Amniotic epithelial cell (primary cell): ENCODE measurements around the gene CDAN1.

Experiments used
- DNase-seq: peaks from one replicate; pipeline ENCODE4 v3.0.0-alpha.2; 2010; ENCODE audit warnings: low read depth

Gene CDAN1

DNA sequence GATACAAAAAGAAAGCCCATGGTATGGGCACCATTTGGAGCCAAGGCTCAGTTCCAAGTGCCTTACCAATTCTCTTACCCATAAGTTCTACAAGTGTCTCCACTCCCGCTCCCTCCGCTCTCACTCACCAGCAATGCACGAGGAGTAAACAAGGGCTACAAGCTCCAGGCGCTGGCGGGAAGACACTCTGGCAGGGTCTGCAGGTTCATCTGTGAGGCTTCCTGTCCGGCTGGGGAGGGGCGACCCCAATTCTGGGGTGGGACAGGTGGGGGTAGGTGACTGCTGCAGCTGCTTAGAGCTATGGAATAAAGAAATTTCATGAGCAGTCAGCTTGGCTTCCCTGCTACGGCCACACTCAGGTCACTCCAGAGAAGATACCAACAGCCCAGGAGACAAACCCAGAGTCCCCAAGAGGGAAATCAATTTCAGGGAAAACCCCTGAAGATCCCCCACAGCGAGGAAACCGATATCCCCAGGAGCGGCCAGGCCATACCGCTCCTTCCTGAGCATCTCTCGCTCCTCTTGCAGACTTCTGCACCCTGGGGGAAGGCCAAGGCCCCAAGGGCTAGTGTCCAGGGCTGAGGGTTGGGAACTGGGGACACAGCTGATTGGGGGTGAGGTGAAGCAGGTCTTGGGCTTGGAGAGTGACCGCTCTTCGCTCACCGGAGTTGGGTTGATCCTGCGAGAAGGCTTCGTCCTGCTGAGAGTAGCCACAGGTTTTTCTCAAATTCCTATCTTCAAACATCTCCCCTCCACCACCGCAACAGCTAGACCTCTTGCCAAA, 1.4 kb downstream of the CDAN1 start:
- no peak for DNase-seq

- no peak for DNase-seq
These were observed 2.8 kb downstream of the CDAN1 start for GRCh38 chr15:42734076-42734672.

- DNase-seq, result no peak
These were observed 3.9 kb downstream of the CDAN1 start for GRCh38 chr15:42733027-42733426.

DNA sequence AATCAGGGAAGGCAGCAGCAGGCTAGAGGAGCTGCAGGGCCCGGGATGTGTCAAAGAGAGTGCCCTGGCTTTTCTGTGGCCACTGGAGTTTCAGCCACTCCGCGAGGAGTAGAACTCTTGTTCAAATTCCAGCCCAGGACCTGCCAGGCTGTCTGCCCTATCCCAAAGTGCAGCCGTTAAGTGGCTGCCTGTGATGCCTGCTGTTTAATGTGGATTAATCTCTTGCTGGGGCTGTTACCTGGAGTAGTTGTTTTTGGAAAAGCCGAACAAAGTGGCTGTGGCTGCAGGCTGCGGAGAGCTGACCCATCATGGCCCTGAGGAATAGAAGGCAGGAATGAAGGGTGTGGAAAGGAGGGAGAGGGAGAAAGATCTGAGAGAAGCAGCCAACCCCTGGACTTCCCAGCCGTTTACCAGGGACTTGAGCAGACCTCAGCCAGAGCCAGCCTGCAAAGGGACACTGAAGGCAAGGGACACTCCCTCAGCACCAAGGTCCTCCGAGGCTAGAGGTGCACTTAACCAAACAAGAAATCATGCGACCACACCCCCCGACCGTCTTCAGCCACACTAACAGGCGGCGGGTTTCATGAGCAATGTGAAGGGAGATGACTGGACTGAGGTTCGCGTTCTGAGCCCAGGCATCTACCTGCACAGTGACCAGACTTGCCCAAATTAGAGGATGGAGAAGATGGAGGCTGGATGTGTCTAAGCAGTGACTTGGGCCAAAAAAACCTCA, 4.7 kb downstream of the CDAN1 start:
- DNase-seq, result no peak

DNA sequence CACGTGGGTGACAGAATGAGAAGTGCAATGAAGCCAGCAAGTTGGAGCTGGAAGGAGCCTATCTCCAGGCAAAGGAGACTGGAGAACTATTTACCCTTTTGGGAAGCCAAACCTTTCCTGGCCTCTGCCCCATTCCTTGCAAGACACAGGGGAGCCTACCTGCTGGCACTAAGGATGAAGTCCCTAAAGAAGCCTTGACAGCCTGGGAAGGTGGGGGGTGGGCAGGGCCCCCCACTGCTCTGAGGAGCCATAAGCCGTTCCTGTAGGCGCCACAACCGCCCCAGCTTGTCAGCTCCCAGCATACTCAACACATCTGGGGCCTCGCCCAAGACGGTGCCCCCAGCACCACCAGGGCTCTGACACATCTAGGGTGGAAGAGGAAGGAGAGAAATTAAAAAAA, 5.5 kb downstream of the CDAN1 start:
- no peak for DNase-seq

DNA sequence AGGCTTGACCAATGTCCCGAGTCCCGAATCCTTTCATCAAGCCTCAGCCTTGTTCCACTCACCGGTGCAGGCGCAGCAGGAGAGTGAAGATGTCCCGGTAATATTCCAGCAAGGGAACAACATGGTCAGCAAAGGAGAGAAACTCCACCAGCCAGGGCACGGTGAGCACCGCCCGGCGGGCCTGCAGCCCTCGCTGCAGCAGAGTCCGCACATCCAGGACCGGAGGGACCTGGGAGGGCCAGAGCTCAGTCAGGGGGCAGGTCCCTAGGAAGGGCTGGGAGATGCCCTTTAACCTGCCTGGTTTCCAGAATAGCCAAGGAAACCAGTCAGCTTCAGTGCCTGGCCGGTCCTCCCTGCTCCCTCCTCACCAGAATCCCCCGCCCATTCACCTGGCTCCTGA, 6.4 kb downstream of the CDAN1 start:
- DNase-seq, result no peak

DNA sequence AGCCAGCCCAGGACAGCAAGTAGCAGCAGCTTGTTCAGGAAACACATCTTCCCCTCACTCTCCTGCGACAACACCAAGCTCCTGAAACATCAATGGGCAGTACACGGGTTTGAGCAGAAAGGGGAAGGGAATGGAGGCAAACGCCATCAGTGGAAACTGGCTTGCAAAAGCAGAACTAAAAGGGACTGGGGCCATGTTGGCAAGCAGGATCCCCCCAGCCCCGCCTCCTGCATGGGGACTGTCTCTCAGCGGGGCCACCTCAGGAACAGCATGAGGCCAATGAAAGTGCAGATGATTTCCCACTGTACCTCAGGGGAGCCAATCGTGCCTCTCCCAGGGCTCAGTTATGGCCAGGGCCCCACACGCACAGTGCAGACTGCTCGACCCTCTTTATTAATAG, 6.8 kb downstream of the CDAN1 start:
- DNase-seq, result no peak

DNA sequence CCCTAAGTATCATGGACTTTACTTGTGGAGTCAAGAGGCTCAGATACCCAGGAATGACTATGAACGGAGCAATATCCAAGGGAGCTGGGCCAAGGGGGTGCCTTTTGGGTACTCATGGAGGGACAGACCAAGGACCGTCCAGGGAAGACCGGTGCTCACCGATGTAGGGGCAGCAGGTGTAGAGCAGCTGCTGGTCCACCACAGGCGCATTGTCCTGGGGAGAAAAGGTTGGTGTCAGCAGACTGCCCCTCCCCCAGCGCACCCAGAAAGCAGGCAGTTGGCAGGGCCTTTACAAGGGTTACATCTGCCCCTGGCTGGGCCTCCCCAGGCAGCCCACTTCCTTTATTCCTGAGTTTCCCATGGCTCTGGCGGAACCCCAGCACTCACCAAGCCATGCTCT, 7.5 kb downstream of the CDAN1 start:
- DNase-seq, result no peak

- DNase-seq, result no peak
These were observed 8.0 kb downstream of the CDAN1 start for GRCh38 chr15:42728972-42729371.

DNA sequence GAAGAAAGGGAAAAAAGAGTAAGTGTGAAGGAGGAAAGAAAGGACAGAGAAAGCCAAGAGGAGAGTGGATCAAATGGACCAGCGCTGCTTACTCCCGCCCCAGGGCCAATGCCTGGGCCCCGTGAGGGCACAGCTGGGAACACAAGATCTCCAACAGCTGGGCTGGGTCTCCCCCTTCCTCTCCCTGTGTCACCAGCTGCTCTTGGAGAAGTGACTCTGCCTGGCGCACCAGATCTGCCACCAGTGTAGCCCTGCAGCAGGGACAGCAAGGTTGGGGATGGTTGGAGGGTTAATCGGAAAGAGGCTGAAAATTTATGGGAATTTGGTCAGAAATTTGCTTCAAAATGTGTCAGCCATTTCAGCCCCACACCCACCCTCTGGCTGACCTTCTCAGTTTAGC, 8.4 kb downstream of the CDAN1 start:
- no peak for DNase-seq

DNA sequence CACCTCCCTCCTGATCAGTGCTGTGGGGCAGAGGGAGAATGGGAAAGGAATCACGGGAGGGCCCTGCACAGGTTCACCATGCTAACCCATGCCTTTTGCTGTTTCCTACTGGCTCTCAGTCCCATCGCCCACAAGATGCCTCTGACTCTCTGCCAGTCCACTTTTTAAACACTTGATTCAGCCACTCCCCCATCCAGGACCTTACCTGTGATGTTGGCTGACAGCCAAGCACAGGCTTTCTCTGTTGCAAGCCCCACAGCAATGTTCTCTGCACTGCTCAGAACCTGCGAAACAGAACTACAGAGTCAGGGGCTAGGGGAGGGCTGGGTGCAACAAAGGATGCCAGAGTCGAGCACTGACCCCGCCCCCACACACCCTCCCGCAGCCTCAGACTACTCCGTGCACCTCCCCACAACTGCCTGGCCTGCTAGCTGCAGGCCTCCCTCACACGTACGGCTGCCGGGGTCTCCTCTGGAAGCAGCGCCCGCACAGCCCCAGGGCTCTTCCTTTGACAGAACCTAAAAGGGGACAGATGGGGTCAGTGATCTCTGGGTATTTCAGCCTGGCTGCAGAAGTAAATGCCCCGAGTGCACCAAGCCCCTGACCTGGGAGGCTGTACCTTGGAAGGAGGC, 9.1 kb downstream of the CDAN1 start:
- no peak for DNase-seq

DNA sequence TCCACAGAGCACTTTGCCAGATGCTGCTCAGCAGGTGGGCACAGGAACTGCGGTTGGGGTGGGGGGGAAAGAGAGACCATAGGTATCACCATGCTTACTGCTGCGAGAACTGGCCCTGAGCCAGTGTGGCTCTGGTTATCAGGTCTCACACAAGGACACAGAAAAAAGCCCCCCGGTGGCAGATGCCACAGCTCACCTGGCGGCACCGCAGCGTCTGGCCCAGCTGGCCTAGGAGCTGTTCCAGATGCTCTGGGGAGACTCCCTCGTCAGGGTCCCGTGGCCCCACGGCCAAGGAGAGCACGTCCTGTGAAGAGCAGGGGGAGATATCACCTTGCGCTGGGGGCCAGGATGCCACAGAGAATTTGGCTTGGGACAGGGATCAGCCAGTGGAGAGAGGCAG, 10.8 kb downstream of the CDAN1 start:
- DNase-seq, result no peak

DNA sequence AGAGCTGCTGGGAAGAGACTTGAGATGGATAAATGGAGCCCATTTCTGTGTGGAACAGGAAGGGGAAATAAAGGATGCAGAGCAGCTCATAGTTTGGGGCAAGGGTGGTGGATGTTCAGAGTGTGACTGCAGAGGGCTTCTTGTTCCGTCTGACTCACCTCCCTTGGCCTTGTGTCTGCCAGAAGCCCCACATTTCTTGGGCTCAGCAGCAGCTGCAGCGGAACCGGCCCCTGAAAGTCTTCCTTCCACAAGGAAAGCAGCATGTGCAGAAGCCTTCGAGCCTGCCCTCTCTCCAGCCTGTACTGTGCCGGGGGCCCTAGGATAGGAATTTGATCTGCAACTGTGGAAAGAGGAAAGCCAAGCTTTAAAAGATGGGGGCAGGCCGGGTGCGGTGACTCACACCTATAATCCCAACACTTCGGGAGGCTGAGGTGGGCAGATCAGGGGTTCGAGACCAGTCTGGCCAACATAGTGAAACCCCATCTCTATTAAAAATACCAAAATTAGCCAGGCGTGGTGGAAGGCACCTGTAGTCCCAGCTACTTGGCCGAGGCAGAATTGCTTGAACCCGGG, 11.5 kb downstream of the CDAN1 start:
- DNase-seq, result no peak

GRCh38 chr15:42724276-42724675, 12.7 kb downstream of the CDAN1 start:
- DNase-seq, result no peak

DNA sequence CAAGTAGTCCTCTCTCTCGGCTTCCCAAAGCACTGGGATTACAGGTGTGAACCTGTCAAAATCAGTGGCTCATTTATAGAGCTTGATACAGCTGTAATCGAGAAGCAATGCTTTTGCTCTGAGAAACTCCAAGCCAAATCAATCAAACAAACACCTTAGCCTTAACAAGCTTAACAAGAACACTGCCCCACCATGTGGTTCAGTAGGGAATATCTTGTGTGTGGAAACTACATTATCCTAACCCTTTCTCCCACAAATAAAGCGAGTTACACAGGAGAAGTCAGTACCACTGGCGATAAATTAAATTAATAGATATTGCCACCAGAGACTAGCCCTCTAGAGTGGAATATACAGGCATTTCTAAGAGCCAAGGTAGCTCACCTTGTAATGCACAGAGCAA, 13.9 kb downstream of the CDAN1 start:
- no peak for DNase-seq

DNA sequence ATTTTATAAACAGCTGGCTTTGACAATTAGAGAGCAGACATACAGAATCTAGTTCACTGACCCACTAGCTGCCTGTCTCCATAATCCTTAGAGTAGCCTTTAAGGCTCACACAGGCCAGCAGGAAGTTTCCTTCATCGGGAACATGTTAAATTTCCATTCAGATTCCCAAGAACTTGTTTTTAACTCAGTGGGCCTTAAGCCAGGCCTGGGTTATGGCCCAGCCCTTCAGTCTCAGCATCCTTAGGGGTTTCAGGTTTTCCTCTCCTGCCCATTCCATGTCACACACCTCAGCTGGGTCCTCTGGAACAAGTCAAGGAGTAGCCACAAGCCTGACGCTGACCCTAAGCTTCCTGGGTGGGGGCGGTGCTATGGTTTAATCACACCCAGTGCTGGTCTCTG, 15.0 kb downstream of the CDAN1 start:
- DNase-seq, result no peak

- no peak for DNase-seq
These were observed 15.9 kb downstream of the CDAN1 start for GRCh38 chr15:42721016-42721415.

- DNase-seq, result no peak
These were observed 16.9 kb downstream of the CDAN1 start for GRCh38 chr15:42720071-42720470.

DNA sequence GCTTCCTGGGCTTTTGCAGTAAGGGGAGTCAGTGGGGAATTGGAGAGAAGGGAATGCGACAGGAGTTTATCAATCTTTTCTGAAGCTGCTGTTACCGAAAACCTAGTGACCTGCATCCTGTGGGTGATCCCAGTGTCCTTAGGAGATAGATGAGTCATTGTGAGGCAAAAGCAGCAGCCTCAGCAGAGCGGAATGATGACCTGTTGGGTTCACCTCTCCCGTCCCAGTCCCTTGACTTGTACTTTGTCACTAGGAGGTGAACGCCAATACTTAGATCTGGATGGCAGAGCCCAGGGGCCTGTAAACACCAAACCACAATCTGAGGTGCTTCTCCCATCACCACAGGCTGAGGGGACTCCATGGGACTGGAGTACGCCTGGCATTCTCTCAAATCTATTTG, 17.9 kb downstream of the CDAN1 start:
- DNase-seq, result no peak

- no peak for DNase-seq
These were observed 20.3 kb downstream of the CDAN1 start for GRCh38 chr15:42716626-42717025.

GRCh38 chr15:42716125-42716524, 20.8 kb downstream of the CDAN1 start:
- DNase-seq, result no peak

DNA sequence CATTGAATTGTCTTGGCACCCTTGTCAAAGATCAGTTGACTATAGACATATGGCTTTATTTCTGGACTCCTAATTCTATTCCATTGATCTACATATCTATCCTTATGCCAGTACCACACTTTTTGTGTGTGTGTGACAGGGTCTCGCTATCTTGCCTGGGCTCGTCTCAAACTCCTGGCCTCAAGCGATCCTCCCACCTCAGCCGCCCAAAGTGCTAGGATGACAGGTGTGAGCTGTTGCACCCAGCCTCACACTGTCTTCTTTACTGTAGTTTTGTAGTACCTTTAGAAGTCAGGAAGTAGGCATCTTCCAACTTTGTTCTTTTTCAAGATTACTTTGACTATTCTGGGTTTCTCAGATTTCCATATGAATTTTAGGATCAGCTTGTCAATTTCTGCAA, 24.3 kb downstream of the CDAN1 start:
- no peak for DNase-seq

DNA sequence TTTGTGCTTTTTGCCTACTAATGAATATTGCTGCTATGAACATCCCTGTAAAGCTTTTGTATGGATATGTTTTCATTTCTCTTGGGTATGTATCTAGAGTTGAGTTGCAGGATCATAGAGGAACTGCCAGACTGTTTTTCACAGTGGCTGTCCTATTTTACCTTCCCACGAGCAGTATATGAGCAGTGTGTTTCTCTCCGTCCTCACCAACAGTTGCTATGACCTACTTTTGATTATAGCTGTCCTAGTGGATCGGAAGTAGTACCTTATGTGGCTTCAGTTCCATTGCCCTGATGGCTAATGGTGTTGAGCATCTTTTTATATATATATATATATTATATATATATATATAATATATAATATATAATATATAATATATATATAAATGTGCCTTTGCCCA, 25.2 kb downstream of the CDAN1 start:
- no peak for DNase-seq
